Spinal cord (tissue), 10 donors: ENCODE data around the gene ITGA1. TPM values are rescaled to one million over a fixed set of nuclear protein-coding genes. Genes with fewer than 3 reads are reported as not detected.

Source experiments
- DNase-seq, 6 donors: peaks; one replicate each; pipeline versions ENCODE4 v3.0.0 to v3.0.0-alpha.2; 2013 to 2015; ENCODE audit warnings: low spot score in 6 of 6, low read depth in 4 of 6
- H3K27ac ChIP-seq: one replicate; pipeline ENCODE4 v1.5.1; 2013; ENCODE audit warnings: low read depth, low read length, control low read depth
- H3K27me3 ChIP-seq: one replicate; pipeline ENCODE4 v1.6.1; 2013; ENCODE audit warnings: low read length; ENCODE audit not compliant: control insufficient read depth, insufficient read depth
- H3K36me3 ChIP-seq: one replicate; pipeline ENCODE4 v1.6.1; 2013; ENCODE audit warnings: low read length; ENCODE audit not compliant: control insufficient read depth, insufficient read depth
- H3K4me1 ChIP-seq: one replicate; pipeline ENCODE4 v1.6.1; 2013; ENCODE audit warnings: low read length; ENCODE audit not compliant: control insufficient read depth, insufficient read depth
- H3K4me3 ChIP-seq: one replicate; pipeline ENCODE4 v1.5.1; 2013; ENCODE audit warnings: low read depth, low read length, control low read depth
- H3K9me3 ChIP-seq: one replicate; pipeline ENCODE4 v1.6.1; 2013; ENCODE audit warnings: low read length; ENCODE audit not compliant: control insufficient read depth, insufficient read depth
- WGBS: methylation state at CpG from one replicate; pipeline ENCODE4 v1.1.5; 2013; ENCODE audit warnings: missing lambda C conversion rate; ENCODE audit not compliant: insufficient coverage; 5-methylcytosine and 5-hydroxymethylcytosine counted together
- polyA plus RNA-seq, 2 donors: library from polyadenylated mRNA; unstranded; fragments of 120-200 nt; gene quantifications; one replicate each; pipeline ENCODE4 v1.2.1, GENCODE V29; 2013; ENCODE audit not compliant: insufficient read length in 2 of 2
- total RNA-seq, 2 donors: library from RNA; depleted of rRNA in 1 of 2; stranded (reverse); fragments of 120-200 nt in 1 of 2; fragments of >200 nt in 1 of 2; gene quantifications; one replicate each; pipeline versions ENCODE4 v1.2.3 to v1.2.4, GENCODE V29; 2013 to 2014
- donor health status: healthy.

Gene ITGA1
- total and polyA plus RNA-seq, 4 donors: 8.2 to 64.0 (median 17.3) TPM

- Histone ChIP-seq H3K4me1 (peaks cover 15% of the 10 kb centered on the region), H3K27me3 (peaks cover 36% of the 10 kb centered on the region), H3K27ac (peak within 1 kb of the TSS; percentile 83), H3K4me3 (peak within 1 kb of the TSS; percentile 74), H3K36me3 (no peaks in the 10 kb centered on the region), H3K9me3 (no peaks in the 10 kb centered on the region)
- no peak for DNase-seq
- WGBS: under 1% methylated on average over 64 of the region's 64 CpGs
These were observed 201.5 kb downstream of the ITGA1 start, which contains the start of gene ITGA2 for GRCh38 chr5:52989025-52989780. Gene ITGA2, plus strand, starts transcription at chr5:52989352. Its CDS starts 117 bp downstream, at chr5:52989469.

GRCh38 chr5:52989781-52990527 lies 202.2 kb downstream of the ITGA1 start:
- Histone ChIP-seq H3K27ac (peak overlapping the region; percentile 83), H3K9me3 (no peaks in the 10 kb centered on the region), H3K36me3 (no peaks in the 10 kb centered on the region), H3K4me3 (peak overlapping the region; percentile 74), H3K4me1 (peaks cover 15% of the 10 kb centered on the region), H3K27me3 (peaks cover 36% of the 10 kb centered on the region)
- under 1% methylated on average over 13 of the region's 27 CpGs for WGBS
- DNase-seq: peak in 3 of 6 donors; percentile 21 to 78 (median 75)

DNA sequence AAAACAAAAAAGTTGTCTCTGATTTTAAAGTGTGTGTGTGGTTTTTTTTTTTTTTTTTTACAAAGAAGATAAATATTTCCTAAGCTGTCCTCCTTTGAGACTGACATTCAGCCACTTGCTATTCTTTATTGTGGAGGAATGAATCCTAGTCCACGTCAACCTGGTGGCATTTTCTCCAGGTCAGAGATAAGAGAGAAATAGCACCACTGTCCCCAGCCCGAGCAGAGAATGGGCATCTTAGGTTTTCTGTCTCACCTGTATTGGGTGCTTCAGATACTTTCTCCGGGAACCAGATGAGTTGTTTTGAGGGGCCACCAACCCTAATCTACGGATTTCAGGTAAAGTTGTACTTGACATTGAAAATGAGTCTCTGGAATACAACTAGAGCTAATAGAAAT lies 202.8 kb downstream of the ITGA1 start:
- WGBS: 80% methylated on average over 1 of the region's 4 CpGs
- no peaks in the 10 kb centered on the region for H3K9me3 ChIP-seq
- H3K36me3 ChIP-seq: no peaks in the 10 kb centered on the region
- peak overlapping the region; percentile 83 for H3K27ac ChIP-seq
- no peak for DNase-seq
- peaks cover 15% of the 10 kb centered on the region for H3K4me1 ChIP-seq
- H3K27me3 ChIP-seq: peaks cover 36% of the 10 kb centered on the region
- H3K4me3 ChIP-seq: peak overlapping the region; percentile 74

- peaks cover 15% of the 10 kb centered on the region for H3K4me1 ChIP-seq
- WGBS: 100% methylated on average over 2 of the region's 2 CpGs
- no peaks in the 10 kb centered on the region for H3K9me3 ChIP-seq
- H3K27me3 ChIP-seq: peaks cover 36% of the 10 kb centered on the region
- DNase-seq: no peak
- no peak overlapping the region for H3K4me3 ChIP-seq
- no peaks in the 10 kb centered on the region for H3K36me3 ChIP-seq
- no peak overlapping the region for H3K27ac ChIP-seq
These were observed 205.7 kb downstream of the ITGA1 start for GRCh38 chr5:52993367-52993766.

- WGBS: 83% methylated on average over 1 of the region's 1 CpG
- DNase-seq: no peak
- Histone ChIP-seq H3K27ac (no peak overlapping the region), H3K4me1 (peaks cover 9% of the 10 kb centered on the region), H3K36me3 (no peaks in the 10 kb centered on the region), H3K4me3 (no peak overlapping the region), H3K27me3 (peaks cover 31% of the 10 kb centered on the region), H3K9me3 (no peaks in the 10 kb centered on the region)
These were observed 206.6 kb downstream of the ITGA1 start for GRCh38 chr5:52994266-52994665.

- Histone ChIP-seq H3K27ac (no peak overlapping the region), H3K4me1 (peaks cover 1% of the 10 kb centered on the region), H3K27me3 (peaks cover 22% of the 10 kb centered on the region), H3K36me3 (no peaks in the 10 kb centered on the region), H3K4me3 (no peak overlapping the region), H3K9me3 (no peaks in the 10 kb centered on the region)
- 86% methylated on average over 1 of the region's 1 CpG for WGBS
- DNase-seq: no peak
These were observed 207.4 kb downstream of the ITGA1 start for GRCh38 chr5:52995095-52995494.

- Histone ChIP-seq H3K27ac (no peak overlapping the region), H3K4me1 (no peaks in the 10 kb centered on the region), H3K9me3 (no peaks in the 10 kb centered on the region), H3K4me3 (no peak overlapping the region), H3K27me3 (peaks cover 15% of the 10 kb centered on the region), H3K36me3 (no peaks in the 10 kb centered on the region)
- DNase-seq: no peak
- 100% methylated on average over 1 of the region's 1 CpG for WGBS
These were observed 208.2 kb downstream of the ITGA1 start for GRCh38 chr5:52995914-52996313.

DNA sequence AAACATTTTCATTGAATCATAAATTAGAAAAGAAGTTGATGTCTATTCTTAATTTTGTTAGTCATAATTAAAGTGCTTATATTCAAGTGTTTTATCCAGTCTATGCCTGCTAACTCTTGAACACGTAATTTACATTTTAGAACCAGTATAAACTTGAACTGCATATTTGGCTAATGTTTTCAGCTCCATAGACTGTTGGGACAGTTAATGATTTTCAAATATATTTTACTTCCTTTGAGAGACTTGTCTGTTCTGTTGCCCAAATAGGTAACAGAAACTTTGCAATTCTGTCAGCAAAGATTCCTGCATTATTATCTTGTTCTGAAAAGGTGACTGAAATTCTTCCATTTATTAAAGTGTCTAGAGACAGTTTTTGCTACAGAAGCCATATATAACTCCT lies 209.3 kb downstream of the ITGA1 start:
- WGBS: no CpG with 5 or more reads among the region's 1 CpG
- no peaks in the 10 kb centered on the region for H3K9me3 ChIP-seq
- no peaks in the 10 kb centered on the region for H3K36me3 ChIP-seq
- peak overlapping the region; percentile 69 for H3K27ac ChIP-seq
- no peak for DNase-seq
- H3K27me3 ChIP-seq: peaks cover 12% of the 10 kb centered on the region
- H3K4me3 ChIP-seq: no peak overlapping the region
- no peaks in the 10 kb centered on the region for H3K4me1 ChIP-seq

DNA sequence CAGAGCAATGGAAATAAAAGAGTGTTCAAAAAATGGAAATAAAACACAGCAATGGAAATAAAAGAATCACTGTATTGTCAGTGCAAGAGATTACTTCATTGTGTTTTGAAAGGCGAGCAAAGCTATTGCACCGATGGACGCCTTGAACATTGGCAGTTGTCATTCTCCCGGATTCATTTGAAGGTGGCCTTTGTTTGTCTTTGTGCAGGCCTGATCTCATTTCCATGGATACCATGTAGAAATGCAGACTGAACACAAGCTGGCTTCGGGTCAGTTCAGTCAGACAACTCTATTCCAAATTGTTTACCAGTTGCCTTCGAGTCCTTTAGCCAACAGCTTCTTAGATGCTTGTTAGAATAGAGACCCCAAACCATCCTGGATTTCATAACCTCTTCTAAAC lies 209.7 kb downstream of the ITGA1 start:
- Histone ChIP-seq H3K36me3 (no peaks in the 10 kb centered on the region), H3K4me1 (no peaks in the 10 kb centered on the region), H3K27me3 (peaks cover 8% of the 10 kb centered on the region), H3K9me3 (no peaks in the 10 kb centered on the region), H3K27ac (peak overlapping the region; percentile 69), H3K4me3 (no peak overlapping the region)
- DNase-seq: peak in 5 of 6 donors; percentile 22 to 85 (median 44)
- 22% methylated on average over 5 of the region's 6 CpGs for WGBS
